Esophagus squamous epithelium (tissue), 4 donors: ENCODE data around the gene MAD1L1.

Experiments used
- POLR2A ChIP-seq, 4 donors: fragments of 450-650 bp; IDR thresholded peaks; one replicate each; pipeline ENCODE4 v1.6.1; 2017; ENCODE audit warnings: antibody characterized with exemption in 4 of 4, mild to moderate bottlenecking in 4 of 4, moderate library complexity in 3 of 4
- TF ChIP-seq, protein P1 (sequence below), 6 experiments: fragments of 450-650 bp in 4 of 6; fragments of 200-600 bp in 2 of 6; sonication (generic) in 2 of 6; IDR thresholded peaks; one replicate each; pipeline ENCODE4 v1.5.1; 2016 to 2019; ENCODE audit warnings: antibody characterized with exemption in 6 of 6, mild to moderate bottlenecking in 4 of 6, moderate library complexity in 4 of 6

DNA sequence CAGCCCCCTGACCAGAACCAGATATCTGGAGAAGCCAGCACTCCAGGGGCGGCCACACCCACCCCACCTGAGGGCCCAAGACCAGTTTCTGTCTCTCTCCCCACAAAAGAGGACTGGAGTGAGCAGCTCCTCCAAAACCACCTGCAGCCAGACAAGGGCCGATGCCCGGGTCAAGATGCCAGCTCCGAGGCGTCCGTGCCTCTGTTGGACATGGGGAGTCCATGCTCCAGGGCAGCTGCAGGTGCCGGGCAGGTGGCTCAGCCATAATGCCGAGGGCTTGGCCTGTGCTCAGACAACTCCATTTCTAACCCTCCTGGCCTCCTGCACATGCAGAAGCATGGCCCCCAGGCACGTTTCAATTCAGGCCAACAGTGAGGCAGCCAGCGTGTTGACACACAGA lies 234.6 kb downstream of the MAD1L1 start:
- TF ChIP-seq POLR2A (IDR thresholded peaks at IDR 0.05) = no peak
- TF ChIP-seq, protein P1, sequence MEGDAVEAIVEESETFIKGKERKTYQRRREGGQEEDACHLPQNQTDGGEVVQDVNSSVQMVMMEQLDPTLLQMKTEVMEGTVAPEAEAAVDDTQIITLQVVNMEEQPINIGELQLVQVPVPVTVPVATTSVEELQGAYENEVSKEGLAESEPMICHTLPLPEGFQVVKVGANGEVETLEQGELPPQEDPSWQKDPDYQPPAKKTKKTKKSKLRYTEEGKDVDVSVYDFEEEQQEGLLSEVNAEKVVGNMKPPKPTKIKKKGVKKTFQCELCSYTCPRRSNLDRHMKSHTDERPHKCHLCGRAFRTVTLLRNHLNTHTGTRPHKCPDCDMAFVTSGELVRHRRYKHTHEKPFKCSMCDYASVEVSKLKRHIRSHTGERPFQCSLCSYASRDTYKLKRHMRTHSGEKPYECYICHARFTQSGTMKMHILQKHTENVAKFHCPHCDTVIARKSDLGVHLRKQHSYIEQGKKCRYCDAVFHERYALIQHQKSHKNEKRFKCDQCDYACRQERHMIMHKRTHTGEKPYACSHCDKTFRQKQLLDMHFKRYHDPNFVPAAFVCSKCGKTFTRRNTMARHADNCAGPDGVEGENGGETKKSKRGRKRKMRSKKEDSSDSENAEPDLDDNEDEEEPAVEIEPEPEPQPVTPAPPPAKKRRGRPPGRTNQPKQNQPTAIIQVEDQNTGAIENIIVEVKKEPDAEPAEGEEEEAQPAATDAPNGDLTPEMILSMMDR (IDR thresholded peaks at IDR 0.05) = no peak
